Neuronal stem cell (in vitro differentiated cells): ENCODE data around the gene TICAM1. TPM values are rescaled to one million over a fixed set of nuclear protein-coding genes. Genes with fewer than 3 reads are reported as not detected.

Experiments used
- DNase-seq: peaks from one replicate; pipeline ENCODE4 v3.0.0-alpha.2; 2013; ENCODE audit warnings: low spot score
- H2AFZ ChIP-seq: one replicate; pipeline ENCODE4 v1.6.1; 2013; ENCODE audit warnings: mild to moderate bottlenecking, low read length, inconsistent platforms
- H2AK5ac ChIP-seq: 2 replicates; pipeline ENCODE4 v1.6.1; 2013; ENCODE audit warnings: low read depth, mild to moderate bottlenecking, inconsistent platforms, low read length, moderate library complexity, mixed read lengths
- H2BK120ac ChIP-seq: 2 replicates; pipeline ENCODE4 v1.6.1; 2013; ENCODE audit warnings: low read depth, mild to moderate bottlenecking, inconsistent platforms, low read length, moderate library complexity, mixed read lengths
- H2BK12ac ChIP-seq: one replicate; pipeline ENCODE4 v1.6.1; 2013; ENCODE audit warnings: low read length, inconsistent platforms
- H2BK15ac ChIP-seq: 2 replicates; pipeline ENCODE4 v1.6.1; 2013; ENCODE audit warnings: mild to moderate bottlenecking, low read length, inconsistent platforms, mixed read lengths
- H2BK5ac ChIP-seq: one replicate; pipeline ENCODE4 v1.6.1; 2013; ENCODE audit warnings: inconsistent platforms, mild to moderate bottlenecking, low read length, moderate library complexity
- H3K14ac ChIP-seq: one replicate; pipeline ENCODE4 v1.6.1; 2013; ENCODE audit warnings: low read length, inconsistent platforms
- H3K18ac ChIP-seq: 2 replicates; pipeline ENCODE4 v1.6.1; 2013; ENCODE audit warnings: low read length, inconsistent platforms
- H3K23ac ChIP-seq: 2 replicates; pipeline ENCODE4 v1.6.1; 2013; ENCODE audit warnings: low read depth, mild to moderate bottlenecking, mixed read lengths, low read length, inconsistent platforms; ENCODE audit not compliant: poor library complexity
- H3K27ac ChIP-seq: replicated peaks from 3 replicates; pipeline ENCODE4 v1.5.1; 2013; ENCODE audit warnings: low read length, inconsistent platforms
- H3K27me3 ChIP-seq, 3 experiments: 2 replicates each; pipeline ENCODE4 v1.6.1; 2013; ENCODE audit warnings: low read length in 3 of 3, mild to moderate bottlenecking in 2 of 3, inconsistent platforms in 1 of 3, low read depth in 1 of 3, mixed read lengths in 1 of 3, moderate library complexity in 1 of 3; ENCODE audit not compliant: control insufficient read depth in 3 of 3, insufficient read depth in 3 of 3
- H3K36me3 ChIP-seq, 2 donors: replicated peaks in 1 of 2; 2 replicates each; pipeline ENCODE4 v1.6.1; 2013; ENCODE audit warnings: low read length in 2 of 2; ENCODE audit not compliant: control insufficient read depth in 2 of 2, insufficient read depth in 2 of 2
- H3K4ac ChIP-seq: 2 replicates; pipeline ENCODE4 v1.6.1; 2013; ENCODE audit warnings: inconsistent platforms, mild to moderate bottlenecking, low read length, moderate library complexity
- H3K4me1 ChIP-seq, 2 donors: 1 replicate in 1 of 2; 2 replicates in 1 of 2; pipeline ENCODE4 v1.6.1; 2013; ENCODE audit warnings: low read length in 2 of 2, low read depth in 1 of 2; ENCODE audit not compliant: control insufficient read depth in 2 of 2, insufficient read depth in 1 of 2
- H3K4me2 ChIP-seq: one replicate; pipeline ENCODE4 v1.6.1; 2013; ENCODE audit warnings: mild to moderate bottlenecking, low read length, inconsistent platforms; ENCODE audit not compliant: insufficient read depth, poor library complexity, severe bottlenecking
- H3K4me3 ChIP-seq, 2 donors: 2 replicates each; pipeline ENCODE4 v1.5.1; 2013; ENCODE audit warnings: low read length in 2 of 2, mild to moderate bottlenecking in 2 of 2, inconsistent platforms in 1 of 2, moderate library complexity in 1 of 2
- H3K79me1 ChIP-seq: one replicate; pipeline ENCODE4 v1.6.1; 2013; ENCODE audit warnings: low read depth, mild to moderate bottlenecking, inconsistent platforms, low read length, moderate library complexity
- H3K9ac ChIP-seq: one replicate; pipeline ENCODE4 v1.6.1; 2013; ENCODE audit warnings: mild to moderate bottlenecking, low read depth, low read length, inconsistent platforms; ENCODE audit not compliant: poor library complexity
- H3K9me3 ChIP-seq, 2 donors: replicated peaks in 1 of 2; 2 replicates each; pipeline versions ENCODE3 to v1.6.1; 2013; ENCODE audit warnings: low read length in 2 of 2, mild to moderate bottlenecking in 2 of 2, inconsistent platforms in 1 of 2, low read depth in 1 of 2, mixed read lengths in 1 of 2, moderate library complexity in 1 of 2; ENCODE audit not compliant: control insufficient read depth in 2 of 2, insufficient read depth in 1 of 2
- H4K8ac ChIP-seq: one replicate; pipeline ENCODE4 v1.6.1; 2013; ENCODE audit warnings: low read depth, mild to moderate bottlenecking, inconsistent platforms, low read length, moderate library complexity
- H4K91ac ChIP-seq: one replicate; pipeline ENCODE4 v1.6.1; 2013; ENCODE audit warnings: low read length, low read depth, mild to moderate bottlenecking, inconsistent platforms; ENCODE audit not compliant: poor library complexity
- WGBS, 2 donors: extraction: QIAGEN DNeasy Blood & Tissue Kit; methylation state at CpG; one replicate each; pipeline ENCODE4 v1.1.7; 2013; ENCODE audit warnings: missing lambda C conversion rate in 2 of 2, mixed read lengths in 1 of 2; ENCODE audit not compliant: insufficient read length in 2 of 2, insufficient replicate concordance in 1 of 2; ENCODE audit errors: extremely low coverage in 2 of 2; 5-methylcytosine and 5-hydroxymethylcytosine counted together
- polyA plus RNA-seq, 2 experiments: library from polyadenylated mRNA; stranded (reverse); fragments of 200-250 nt; gene quantifications; one replicate each; pipeline ENCODE4 v1.2.3, GENCODE V29; 2013

Gene TICAM1
- polyA plus RNA-seq (2013, experiment 1 of 2) = 1.4 TPM
- 1.5 TPM for polyA plus RNA-seq (2013, experiment 2 of 2)

- Histone ChIP-seq H3K4me1 (peaks cover 0 to 1% of the 10 kb centered on the region in 2 donors), H3K23ac (no peak within 1 kb of the TSS), H4K91ac (no peak within 1 kb of the TSS), H3K14ac (peak within 1 kb of the TSS; percentile 10), H3K36me3 (no peaks in the 10 kb centered on the region), H2BK120ac (peak within 1 kb of the TSS; percentile 54), H3K9me3 (peaks cover 0 to 4% of the 10 kb centered on the region in 2 donors), H3K4me2 (peak within 1 kb of the TSS; percentile 89), H3K9ac (peak within 1 kb of the TSS; percentile 86), H3K27ac (no peak within 1 kb of the TSS), H2AK5ac (peak within 1 kb of the TSS; percentile 84), H3K18ac (peak within 1 kb of the TSS; percentile 88), H3K4ac (no peak within 1 kb of the TSS), H2BK15ac (peak within 1 kb of the TSS; percentile 97), H3K27me3 (peaks cover 0 to 13% (median 7%) of the 10 kb centered on the region in 3 experiments), H2AFZ (peak within 1 kb of the TSS; percentile 98), H3K4me3 (peak within 1 kb of the TSS; percentile 45 to 72), H2BK12ac (no peak within 1 kb of the TSS), H4K8ac (peak within 1 kb of the TSS; percentile 92), H2BK5ac (no peak within 1 kb of the TSS), H3K79me1 (peaks cover 1% of the 10 kb centered on the region)
- WGBS, 2 donors = no CpG with 5 or more reads among the region's 52 CpGs
- DNase-seq = no peak
Measured at GRCh38 chr19:4831304-4831978, at the start of gene TICAM1. TICAM1 (minus strand) TSS chr19:4831712; CDS start chr19:4818377, 13,335 bp downstream.

GRCh38 chr19:4879041-4879440 lies 47.5 kb upstream of the TICAM1 start:
- Histone ChIP-seq H3K23ac (no peak overlapping the region), H3K36me3 (no peaks in the 10 kb centered on the region), H3K4me3 (no peak overlapping the region), H3K27me3 (no peaks in the 10 kb centered on the region), H2AK5ac (peak overlapping the region; percentile 11), H3K4me2 (no peak overlapping the region), H2BK12ac (peak overlapping the region; percentile 73), H2BK120ac (no peak overlapping the region), H4K8ac (no peak overlapping the region), H4K91ac (no peak overlapping the region), H3K14ac (no peak overlapping the region), H3K18ac (no peak overlapping the region), H3K4ac (no peak overlapping the region), H2BK5ac (peak overlapping the region; percentile 39), H3K79me1 (no peaks in the 10 kb centered on the region), H3K9ac (no peak overlapping the region), H2BK15ac (peak overlapping the region; percentile 98), H3K27ac (no peak overlapping the region), H3K9me3 (peaks cover 0 to 1% of the 10 kb centered on the region in 2 donors), H3K4me1 (peaks cover 12 to 13% of the 10 kb centered on the region in 2 donors), H2AFZ (peak overlapping the region; percentile 90)
- WGBS, 2 donors = no CpG with 5 or more reads among the region's 11 CpGs
- DNase-seq = no peak

- Histone ChIP-seq H3K79me1 (no peaks in the 10 kb centered on the region), H3K4me3 (no peak overlapping the region), H3K27ac (no peak overlapping the region), H3K27me3 (no peaks in the 10 kb centered on the region), H3K9me3 (peaks cover 0 to 1% of the 10 kb centered on the region in 2 donors), H4K8ac (no peak overlapping the region), H4K91ac (no peak overlapping the region), H2BK5ac (peak overlapping the region; percentile 82), H3K4me2 (no peak overlapping the region), H2AFZ (peak overlapping the region; percentile 90), H3K14ac (peak overlapping the region; percentile 94), H3K4ac (peak overlapping the region; percentile 2), H3K23ac (no peak overlapping the region), H2AK5ac (peak overlapping the region; percentile 95), H2BK12ac (peak overlapping the region; percentile 12), H2BK15ac (peak overlapping the region; percentile 98), H2BK120ac (peak overlapping the region; percentile 97), H3K9ac (no peak overlapping the region), H3K4me1 (peaks cover 12 to 13% of the 10 kb centered on the region in 2 donors), H3K18ac (peak overlapping the region; percentile 98), H3K36me3 (no peaks in the 10 kb centered on the region)
- DNase-seq = no peak
- WGBS, 2 donors = no CpG with 5 or more reads among the region's 23 CpGs
Measured at GRCh38 chr19:4878491-4878968, 47.0 kb upstream of the TICAM1 start.

GRCh38 chr19:4877753-4878490 lies 46.4 kb upstream of the TICAM1 start:
- H3K9me3 ChIP-seq = peaks cover 0 to 1% of the 10 kb centered on the region in 2 donors
- no peak overlapping the region for H3K4me3 ChIP-seq
- peak overlapping the region; percentile 56 for H3K27ac ChIP-seq
- H3K36me3 ChIP-seq = no peaks in the 10 kb centered on the region
- H2BK5ac ChIP-seq = peak overlapping the region; percentile 82
- peak overlapping the region; percentile 94 for H3K14ac ChIP-seq
- peak overlapping the region; percentile 98 for H3K18ac ChIP-seq
- DNase-seq = no peak
- peak overlapping the region; percentile 90 for H2AFZ ChIP-seq
- no peaks in the 10 kb centered on the region for H3K79me1 ChIP-seq
- H3K23ac ChIP-seq = peak overlapping the region; percentile 89
- H3K4me1 ChIP-seq = peaks cover 12 to 13% of the 10 kb centered on the region in 2 donors
- H4K8ac ChIP-seq = peak overlapping the region; percentile 92
- peak overlapping the region; percentile 72 for H4K91ac ChIP-seq
- H3K4me2 ChIP-seq = no peak overlapping the region
- peak overlapping the region; percentile 98 for H2BK15ac ChIP-seq
- no peaks in the 10 kb centered on the region for H3K27me3 ChIP-seq
- peak overlapping the region; percentile 100 for H2BK12ac ChIP-seq
- no CpG with 5 or more reads among the region's 30 CpGs for WGBS, 2 donors
- H3K4ac ChIP-seq = peak overlapping the region; percentile 98
- H3K9ac ChIP-seq = no peak overlapping the region
- H2BK120ac ChIP-seq = peak overlapping the region; percentile 97
- H2AK5ac ChIP-seq = peak overlapping the region; percentile 95
